Osteoblast (primary cell): Measurements from ENCODE around the gene ZNF26. TPM values are rescaled to one million over a fixed set of nuclear protein-coding genes. Genes with fewer than 3 reads are reported as not detected.

ENCODE experiments used
- DNase-seq: peaks from one replicate; pipeline ENCODE4 v3.0.0; 2011; ENCODE audit warnings: low spot score, mixed read lengths; ENCODE audit not compliant: insufficient read length; ENCODE audit errors: missing footprints
- H2AFZ ChIP-seq: 2 replicates; pipeline ENCODE4 v1.6.0; 2011; ENCODE audit warnings: mild to moderate bottlenecking, low read length
- H3K27ac ChIP-seq: 2 replicates; pipeline ENCODE4 v1.5.1; 2011; ENCODE audit warnings: mild to moderate bottlenecking, low read depth, low read length, moderate library complexity
- H3K27me3 ChIP-seq: 2 replicates; pipeline ENCODE4 v1.6.0; 2012; ENCODE audit warnings: mild to moderate bottlenecking, control low read depth, inconsistent platforms, low read length, moderate library complexity; ENCODE audit not compliant: insufficient read depth
- H3K36me3 ChIP-seq: 2 replicates; pipeline ENCODE4 v1.5.1; 2011; ENCODE audit warnings: mild to moderate bottlenecking, low read length, control low read depth, moderate library complexity; ENCODE audit not compliant: insufficient read depth
- H3K4me1 ChIP-seq: 2 replicates; pipeline ENCODE4 v1.5.1; 2011; ENCODE audit warnings: mild to moderate bottlenecking, low read length, control low read depth, moderate library complexity; ENCODE audit not compliant: insufficient read depth
- H3K4me2 ChIP-seq: 2 replicates; pipeline ENCODE4 v1.6.0; 2011; ENCODE audit warnings: mild to moderate bottlenecking, low read length; ENCODE audit not compliant: insufficient read depth
- H3K4me3 ChIP-seq: fragments of 200-600 bp; sonication (generic); 3 replicates; pipeline ENCODE4 v1.5.1; 2012; ENCODE audit warnings: mild to moderate bottlenecking, low read length, inconsistent platforms; ENCODE audit not compliant: insufficient read depth
- H3K79me2 ChIP-seq: 2 replicates; pipeline ENCODE4 v1.6.0; 2012; ENCODE audit warnings: mild to moderate bottlenecking, low read length, control low read depth, inconsistent platforms; ENCODE audit not compliant: insufficient read depth
- H3K9me3 ChIP-seq: 2 replicates; pipeline ENCODE4 v1.5.1; 2011; ENCODE audit warnings: low read depth, low read length, control low read depth
- H4K20me1 ChIP-seq: 2 replicates; pipeline ENCODE4 v1.6.0; 2012; ENCODE audit warnings: mild to moderate bottlenecking, low read length, control low read depth; ENCODE audit not compliant: insufficient read depth
- CTCF ChIP-seq: IDR thresholded peaks from 2 replicates; pipeline ENCODE4 v1.5.1; 2011; ENCODE audit warnings: mild to moderate bottlenecking, low read depth, low read length, moderate library complexity; ENCODE audit errors: extremely low read depth
- total RNA-seq: library from RNA; depleted of rRNA; stranded (reverse); fragments of >200 nt; gene quantifications from 2 replicates; pipeline ENCODE4 v1.2.3, GENCODE V29; 2012

The ZNF26 gene
- total RNA-seq, 1 donor, result 20.3 TPM

GRCh38 chr12:132940071-132940719 is 46.0 kb upstream of the ZNF26 start:
- TF ChIP-seq CTCF, result no peak
- H3K4me2 ChIP-seq, result no peak overlapping the region
- no peak for DNase-seq
- peaks cover 37% of the 10 kb centered on the region for H3K36me3 ChIP-seq
- H3K27me3 ChIP-seq, result no peaks in the 10 kb centered on the region
- H3K27ac ChIP-seq, result no peak overlapping the region
- H4K20me1 ChIP-seq, result no peaks in the 10 kb centered on the region
- H3K4me3 ChIP-seq, result no peak overlapping the region
- H3K9me3 ChIP-seq, result peaks cover 38% of the 10 kb centered on the region
- H3K79me2 ChIP-seq, result no peaks in the 10 kb centered on the region
- H2AFZ ChIP-seq, result no peak overlapping the region
- no peaks in the 10 kb centered on the region for H3K4me1 ChIP-seq

- Histone ChIP-seq H3K9me3 (peaks cover 45% of the 10 kb centered on the region), H3K4me3 (no peak overlapping the region)
Observed at GRCh38 chr12:132941336-132941954, 44.7 kb upstream of the ZNF26 start.

GRCh38 chr12:132942611-132943010 is 43.6 kb upstream of the ZNF26 start:
- Histone ChIP-seq H2AFZ (no peak overlapping the region), H4K20me1 (no peaks in the 10 kb centered on the region), H3K36me3 (peaks cover 47% of the 10 kb centered on the region), H3K4me3 (no peak overlapping the region), H3K27me3 (no peaks in the 10 kb centered on the region), H3K79me2 (peaks cover 11% of the 10 kb centered on the region), H3K9me3 (peaks cover 46% of the 10 kb centered on the region), H3K4me2 (no peak overlapping the region), H3K4me1 (no peaks in the 10 kb centered on the region), H3K27ac (no peak overlapping the region)
- no peak for TF ChIP-seq CTCF
- DNase-seq, result no peak

More at GRCh38 chr12:132941336-132941954, 44.7 kb upstream of the ZNF26 start:
- Histone ChIP-seq H3K79me2 (peaks cover 7% of the 10 kb centered on the region), H3K36me3 (peaks cover 47% of the 10 kb centered on the region), H3K27ac (no peak overlapping the region), H4K20me1 (no peaks in the 10 kb centered on the region), H3K4me1 (no peaks in the 10 kb centered on the region), H3K4me2 (no peak overlapping the region), H2AFZ (no peak overlapping the region), H3K27me3 (no peaks in the 10 kb centered on the region)
- no peak for TF ChIP-seq CTCF
- DNase-seq, result peak; percentile 48

GRCh38 chr12:132945806-132946205 is 40.4 kb upstream of the ZNF26 start:
- Histone ChIP-seq H2AFZ (no peak overlapping the region), H3K9me3 (peaks cover 55% of the 10 kb centered on the region), H3K36me3 (peaks cover 65% of the 10 kb centered on the region), H3K4me1 (no peaks in the 10 kb centered on the region), H4K20me1 (no peaks in the 10 kb centered on the region), H3K27ac (no peak overlapping the region), H3K79me2 (peaks cover 41% of the 10 kb centered on the region), H3K4me2 (no peak overlapping the region), H3K4me3 (no peak overlapping the region), H3K27me3 (no peaks in the 10 kb centered on the region)
- no peak for DNase-seq
- TF ChIP-seq CTCF, result no peak
